CD4-positive, alpha-beta T cell (primary cell): ENCODE measurements around the gene C3orf33. TPM values are rescaled to one million over a fixed set of nuclear protein-coding genes. Genes with fewer than 3 reads are reported as not detected.

Experiments used
- ATAC-seq: fragments of 200-7000 bp; cut with Tn5 transposase; one replicate; pipeline ENCODE4 v1.10.0; 2022; ENCODE audit warnings: mild to moderate bottlenecking; ENCODE audit not compliant: poor library complexity
- CTCF ChIA-PET: fragments of 350-600 bp; sonication (Branson Sonifier 250); formaldehyde crosslinking; loops from one replicate; lab custom pipeline; 2021; ENCODE audit warnings: antibody characterized with exemption, inconsistent platforms; lab: Charles Lee
- POLR2A ChIA-PET: fragments of 350-600 bp; sonication (Branson Sonifier 250); formaldehyde crosslinking; loops from one replicate; lab custom pipeline; 2021; ENCODE audit warnings: antibody characterized with exemption, inconsistent platforms; lab: Charles Lee
- DNase-seq, 14 experiments: peaks; one replicate each; pipeline ENCODE4 v3.0.0-alpha.2; 2013 to 2020; ENCODE audit warnings: mixed read lengths in 2 of 14
- H3K27ac ChIP-seq, 2 donors: one replicate each; pipeline versions ENCODE4 v1.5.1 to v1.7.0; 2013; ENCODE audit warnings: low read length in 2 of 2, low read depth in 1 of 2, mild to moderate bottlenecking in 1 of 2
- H3K27me3 ChIP-seq, 2 experiments: 1 replicate in 1 of 2; 2 replicates in 1 of 2; pipeline versions ENCODE4 v1.6.1 to v1.7.0; 2013; ENCODE audit warnings: low read length in 2 of 2, control low read depth in 1 of 2, mild to moderate bottlenecking in 1 of 2, moderate library complexity in 1 of 2; ENCODE audit not compliant: insufficient read depth in 2 of 2, control insufficient read depth in 1 of 2
- H3K36me3 ChIP-seq: one replicate; pipeline ENCODE4 v1.6.1; 2013; ENCODE audit warnings: low read length, control low read depth; ENCODE audit not compliant: insufficient read depth
- H3K4me1 ChIP-seq: one replicate; pipeline ENCODE4 v1.6.1; 2013; ENCODE audit warnings: low read length, control low read depth; ENCODE audit not compliant: insufficient read depth
- H3K4me3 ChIP-seq: one replicate; pipeline ENCODE4 v1.5.1; 2013; ENCODE audit warnings: mild to moderate bottlenecking, low read length, moderate library complexity
- H3K9me3 ChIP-seq, 2 experiments: 1 replicate in 1 of 2; 2 replicates in 1 of 2; pipeline versions ENCODE4 v1.6.1 to v1.7.0; 2013; ENCODE audit warnings: low read length in 2 of 2, mild to moderate bottlenecking in 2 of 2, control low read depth in 1 of 2, moderate library complexity in 1 of 2; ENCODE audit not compliant: control insufficient read depth in 1 of 2, insufficient read depth in 1 of 2
- H3K27ac Mint-ChIP-seq: one replicate; pipeline ENCODE4 v1.8.0; 2020; ENCODE audit warnings: mixed read lengths
- H3K27me3 Mint-ChIP-seq: one replicate; pipeline ENCODE4 v1.8.0; 2021; ENCODE audit warnings: mixed read lengths
- H3K36me3 Mint-ChIP-seq: one replicate; pipeline ENCODE4 v1.8.0; 2021; ENCODE audit warnings: low read depth, mixed read lengths
- H3K4me1 Mint-ChIP-seq: one replicate; pipeline ENCODE4 v1.8.0; 2021; ENCODE audit warnings: low read depth, mixed read lengths
- H3K4me3 Mint-ChIP-seq: one replicate; pipeline ENCODE4 v1.8.0; 2020; ENCODE audit warnings: mild to moderate bottlenecking, mixed read lengths
- H3K9me3 Mint-ChIP-seq: one replicate; pipeline ENCODE4 v1.8.0; 2020; ENCODE audit warnings: mixed read lengths
- intact Hi-C, 2 experiments: fragments of 100-400 bp; cut with DNase I in 1 of 2; cut with micrococcal nuclease in 1 of 2; formaldehyde crosslinking; loops; one replicate each; pipeline versions ENCODE4 v1.15.1 to v1.9.0; 2023 to 2025; cut with DNase I, micrococcal nuclease
- total RNA-seq, 174 experiments: library from RNA in 2 of 174; stranded (reverse) in 2 of 174; gene quantifications; one replicate each; pipeline ENCODE4 v1.2.3 and lab custom pipeline; 2021 to 2026
- TF ChIP-seq, protein P1 (sequence below): fragments of 200-600 bp; IDR thresholded peaks from one replicate; pipeline ENCODE4 v1.8.0; 2022; ENCODE audit warnings: antibody characterized with exemption, mild to moderate bottlenecking

Gene C3orf33
- total RNA-seq, 2 experiments from 2014 or later = 2.4 to 2.6 TPM

DNA sequence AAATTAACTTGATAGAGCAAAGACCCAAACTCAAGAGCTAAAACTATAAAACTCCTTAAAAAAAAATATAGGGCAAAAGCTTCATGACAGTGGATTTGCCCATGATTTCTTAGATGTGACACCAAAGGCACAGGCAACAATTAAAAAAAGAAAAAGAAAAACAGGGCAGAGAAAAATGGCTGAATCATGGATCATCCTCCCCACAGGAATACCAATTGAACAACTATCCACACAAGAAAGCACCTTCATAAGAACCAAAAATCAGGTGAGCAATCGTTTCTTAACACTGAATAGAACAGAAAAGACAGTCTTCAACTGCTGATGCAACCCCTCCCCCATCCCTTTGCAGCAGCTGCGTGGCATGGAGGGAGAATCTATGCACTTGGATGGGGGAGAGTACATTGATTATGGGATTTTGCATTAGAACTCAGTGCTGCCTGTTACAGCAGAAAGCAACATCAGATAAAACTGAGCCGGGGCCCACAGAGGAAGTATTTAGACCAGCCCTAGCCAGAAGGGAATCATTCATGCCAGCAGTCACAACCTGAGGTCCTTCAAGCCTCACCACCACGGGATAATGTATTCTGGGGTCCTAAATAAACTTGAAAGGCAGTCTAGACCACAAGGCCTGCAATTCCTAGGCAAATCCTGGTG, 15.7 kb downstream of the C3orf33 start:
- Mint-ChIP-seq H3K9me3 (peaks cover 9% of the 10 kb centered on the region), H3K36me3 (peaks cover 66% of the 10 kb centered on the region), H3K4me3 (no peak overlapping the region), H3K27ac (no peak overlapping the region), H3K27me3 (no peaks in the 10 kb centered on the region), H3K4me1 (peaks cover 21% of the 10 kb centered on the region)
- DNase-seq (no peak), ATAC-seq (no peak)
- TF ChIP-seq, protein P1, sequence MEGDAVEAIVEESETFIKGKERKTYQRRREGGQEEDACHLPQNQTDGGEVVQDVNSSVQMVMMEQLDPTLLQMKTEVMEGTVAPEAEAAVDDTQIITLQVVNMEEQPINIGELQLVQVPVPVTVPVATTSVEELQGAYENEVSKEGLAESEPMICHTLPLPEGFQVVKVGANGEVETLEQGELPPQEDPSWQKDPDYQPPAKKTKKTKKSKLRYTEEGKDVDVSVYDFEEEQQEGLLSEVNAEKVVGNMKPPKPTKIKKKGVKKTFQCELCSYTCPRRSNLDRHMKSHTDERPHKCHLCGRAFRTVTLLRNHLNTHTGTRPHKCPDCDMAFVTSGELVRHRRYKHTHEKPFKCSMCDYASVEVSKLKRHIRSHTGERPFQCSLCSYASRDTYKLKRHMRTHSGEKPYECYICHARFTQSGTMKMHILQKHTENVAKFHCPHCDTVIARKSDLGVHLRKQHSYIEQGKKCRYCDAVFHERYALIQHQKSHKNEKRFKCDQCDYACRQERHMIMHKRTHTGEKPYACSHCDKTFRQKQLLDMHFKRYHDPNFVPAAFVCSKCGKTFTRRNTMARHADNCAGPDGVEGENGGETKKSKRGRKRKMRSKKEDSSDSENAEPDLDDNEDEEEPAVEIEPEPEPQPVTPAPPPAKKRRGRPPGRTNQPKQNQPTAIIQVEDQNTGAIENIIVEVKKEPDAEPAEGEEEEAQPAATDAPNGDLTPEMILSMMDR = no peak
- Histone ChIP-seq H3K9me3 (no peaks in the 10 kb centered on the region), H3K36me3 (peaks cover 15% of the 10 kb centered on the region), H3K4me3 (no peak overlapping the region), H3K27ac (no peak overlapping the region), H3K27me3 (no peaks in the 10 kb centered on the region), H3K4me1 (no peaks in the 10 kb centered on the region)
- ChIA-PET CTCF (no interaction called here), POLR2A (no interaction called here)
- intact Hi-C loops = no loop called here

DNA sequence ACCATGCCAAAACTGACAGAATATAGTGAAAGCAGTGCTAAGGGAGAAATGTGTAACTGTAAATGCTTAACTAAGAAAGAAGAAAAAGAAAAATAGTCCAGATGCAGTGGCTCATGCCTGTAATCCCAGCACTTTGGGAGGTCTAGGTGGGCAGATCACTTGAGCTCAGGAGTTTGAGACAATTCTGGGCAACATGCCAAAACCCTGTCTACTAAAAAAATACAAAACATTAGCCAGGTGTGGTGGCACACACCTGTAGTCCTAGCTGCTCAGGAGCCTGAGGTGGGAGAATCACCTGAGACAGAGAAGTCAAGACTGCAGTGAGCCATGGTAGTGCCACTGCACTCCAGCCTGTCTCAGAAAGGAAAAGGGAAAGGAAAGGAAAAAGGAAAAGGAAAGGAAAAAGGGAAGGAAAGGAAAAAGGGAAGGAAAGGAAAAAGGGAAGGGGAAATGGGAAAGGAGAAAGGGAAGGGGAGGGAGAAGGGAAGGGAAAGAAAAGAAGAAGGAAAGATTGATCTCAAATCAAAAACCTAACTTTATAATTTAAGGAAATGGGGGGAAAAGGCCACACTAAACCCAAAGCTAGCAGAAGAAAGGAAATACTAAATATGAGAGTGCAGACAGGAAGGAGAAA, 20.3 kb downstream of the C3orf33 start:
- peaks cover 23% of the 10 kb centered on the region for H3K4me1 Mint-ChIP-seq
- Histone ChIP-seq H3K9me3 (peaks cover 11 to 18% of the 10 kb centered on the region in 2 experiments), H3K4me1 (no peaks in the 10 kb centered on the region), H3K27me3 (no peaks in the 10 kb centered on the region), H3K27ac (no peak overlapping the region), H3K4me3 (no peak overlapping the region), H3K36me3 (no peaks in the 10 kb centered on the region)
- no peak overlapping the region for H3K4me3 Mint-ChIP-seq
- H3K27ac Mint-ChIP-seq = no peak overlapping the region
- no peaks in the 10 kb centered on the region for H3K27me3 Mint-ChIP-seq
- no peak for ATAC-seq
- ChIA-PET POLR2A (no interaction called here), CTCF (no interaction called here)
- no peak for DNase-seq
- peaks cover 9% of the 10 kb centered on the region for H3K9me3 Mint-ChIP-seq
- intact Hi-C loops = no loop called here
- TF ChIP-seq, protein P1 = no peak
- peaks cover 59% of the 10 kb centered on the region for H3K36me3 Mint-ChIP-seq

DNA sequence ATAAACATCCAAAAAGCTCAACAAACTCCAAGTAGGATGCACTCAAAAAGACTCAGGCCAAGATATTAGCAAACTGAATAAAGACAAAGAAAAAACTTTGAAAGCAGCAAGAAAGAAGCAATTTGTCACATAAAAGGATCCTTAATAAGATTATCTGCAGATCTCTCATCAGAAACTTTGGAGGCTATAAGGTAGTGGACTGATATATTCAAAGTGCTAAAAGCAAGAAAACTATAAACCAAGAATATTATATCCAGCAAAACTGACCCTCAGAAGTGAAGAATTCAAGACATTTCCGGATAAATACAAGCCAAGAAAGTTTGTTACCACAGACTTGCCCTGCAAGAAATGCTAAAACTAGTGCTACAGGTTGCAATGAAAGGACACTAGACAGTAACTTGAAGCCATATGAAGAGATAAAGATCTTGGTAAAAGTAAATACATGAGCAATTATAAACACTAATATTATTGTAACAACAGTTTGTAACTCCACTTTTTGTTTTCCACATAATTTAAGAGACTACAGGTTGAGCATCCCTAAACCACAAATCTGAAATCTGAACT, 23.6 kb downstream of the C3orf33 start:
- H3K9me3 ChIP-seq = peaks cover 11 to 18% of the 10 kb centered on the region in 2 experiments
- POLR2A ChIA-PET = no interaction called here
- ATAC-seq = no peak
- Mint-ChIP-seq H3K4me3 (no peak overlapping the region), H3K36me3 (peaks cover 68% of the 10 kb centered on the region), H3K27ac (no peak overlapping the region), H3K9me3 (peaks cover 6% of the 10 kb centered on the region), H3K4me1 (peaks cover 17% of the 10 kb centered on the region), H3K27me3 (no peaks in the 10 kb centered on the region)
- no peak for DNase-seq
- no peaks in the 10 kb centered on the region for H3K27me3 ChIP-seq
- intact Hi-C loops = no loop called here
- TF ChIP-seq, protein P1 = no peak
- H3K4me3 ChIP-seq = no peak overlapping the region
- no peaks in the 10 kb centered on the region for H3K4me1 ChIP-seq
- H3K36me3 ChIP-seq = peaks cover 3% of the 10 kb centered on the region
- H3K27ac ChIP-seq = no peak overlapping the region
- CTCF ChIA-PET = no interaction called here
